Mesodermal cell (in vitro differentiated cells): ENCODE data around the gene DPH7.
A peak's percentile ranks its signal among the peaks of the same experiment; 100 is the strongest.
"Not testable (repeated sequence)": the region's sequence is repeated elsewhere in the genome, so short reads cannot be mapped to it uniquely, and the experiment has no call there.

ENCODE experiments used
- H3K27ac ChIP-seq: 2 replicates; pipeline ENCODE4 v1.7.0; 2013; ENCODE audit warnings: mild to moderate bottlenecking, low read depth, low read length, moderate library complexity; ENCODE audit not compliant: severe bottlenecking
- H3K36me3 ChIP-seq: 2 replicates; pipeline ENCODE4 v1.7.1; 2013; ENCODE audit warnings: mild to moderate bottlenecking, low read length, moderate library complexity; ENCODE audit not compliant: control insufficient read depth, insufficient read depth
- H3K4me1 ChIP-seq: one replicate; pipeline ENCODE4 v1.7.1; 2013; ENCODE audit warnings: mild to moderate bottlenecking, low read length; ENCODE audit not compliant: insufficient read depth, control insufficient read depth, poor library complexity, severe bottlenecking
- H3K4me3 ChIP-seq: 2 replicates; pipeline ENCODE4 v1.7.0; 2013; ENCODE audit warnings: low read length, control low read depth, mild to moderate bottlenecking; ENCODE audit not compliant: insufficient read depth, poor library complexity, severe bottlenecking; ENCODE audit errors: extremely low read depth
- H3K9me3 ChIP-seq: 2 replicates; pipeline ENCODE4 v1.7.1; 2013; ENCODE audit warnings: mild to moderate bottlenecking, low read length, moderate library complexity; ENCODE audit not compliant: control insufficient read depth
- WGBS, 2 experiments: methylation state at CpG; one replicate each; pipeline ENCODE4 v1.1.5; 2013; ENCODE audit warnings: missing lambda C conversion rate in 2 of 2; ENCODE audit not compliant: insufficient coverage in 2 of 2; 5-methylcytosine and 5-hydroxymethylcytosine counted together

The DPH7 gene

GRCh38 chr9:137579259-137579604 lies 507 bp upstream of the DPH7 start:
- Histone ChIP-seq H3K9me3 (no peaks in the 10 kb centered on the region), H3K36me3 (peaks cover 59% of the 10 kb centered on the region), H3K4me3 (peak overlapping the region; percentile 93), H3K27ac (peak overlapping the region; percentile 64), H3K4me1 (peaks cover 8% of the 10 kb centered on the region)
- WGBS, 2 experiments, result 67 to 72% methylated on average over 16 to 19 of the region's 19 CpGs

DNA sequence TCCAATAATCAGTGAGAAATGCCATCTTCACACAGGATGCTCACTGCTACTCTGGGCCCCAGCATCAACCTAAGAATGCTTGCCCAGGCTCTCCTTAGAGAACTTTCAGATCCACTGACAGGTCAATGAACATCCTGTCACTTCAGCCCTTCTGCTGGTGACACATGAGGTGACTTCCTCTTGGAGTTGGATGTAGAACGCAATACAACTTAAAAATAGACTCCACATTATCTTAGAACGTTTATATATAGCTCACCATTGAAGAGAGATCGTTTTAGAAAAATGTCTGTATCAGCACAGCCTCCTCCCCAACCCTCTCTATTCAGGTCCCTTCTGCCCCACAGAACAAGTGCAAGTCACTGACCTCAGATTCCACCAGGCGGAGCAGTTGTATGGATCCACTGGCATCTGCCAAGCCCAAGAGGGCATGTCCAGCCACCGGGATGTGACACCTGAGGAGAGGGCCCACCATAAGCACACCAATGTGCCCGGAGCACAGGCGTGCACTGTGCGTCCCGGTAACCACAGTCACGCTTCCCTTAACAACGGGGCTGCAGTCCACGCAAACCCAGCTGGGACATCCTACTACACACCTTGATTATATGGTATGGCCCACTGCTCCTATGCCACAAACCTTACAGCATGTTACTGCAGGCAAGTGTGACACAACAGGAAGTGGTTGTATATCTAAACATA lies 2.9 kb downstream of the DPH7 start:
- Histone ChIP-seq H3K4me3 (no peak overlapping the region), H3K9me3 (no peaks in the 10 kb centered on the region), H3K4me1 (peaks cover 8% of the 10 kb centered on the region), H3K27ac (no peak overlapping the region), H3K36me3 (peaks cover 52% of the 10 kb centered on the region)
- WGBS, 2 experiments, result 98 to 100% methylated on average over 2 to 6 of the region's 12 CpGs

DNA sequence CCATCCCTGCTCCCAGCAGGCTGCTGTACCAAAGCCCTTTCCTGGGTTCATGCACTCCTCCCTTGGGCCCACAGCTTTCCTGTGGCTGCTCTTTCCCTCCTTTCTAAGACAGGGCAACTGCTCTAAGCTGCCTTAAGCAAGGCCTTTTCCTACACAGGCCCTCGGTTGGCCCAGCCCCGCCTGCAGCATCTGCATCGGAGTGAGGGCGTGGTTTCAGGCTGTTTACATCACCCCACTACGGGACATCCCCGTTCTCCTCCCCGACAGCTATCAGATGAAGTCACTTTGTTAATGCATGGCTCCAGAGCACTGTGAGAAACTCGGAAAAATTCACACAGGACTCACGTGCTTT lies 3.4 kb downstream of the DPH7 start:
- no peak overlapping the region for H3K4me3 ChIP-seq
- H3K9me3 ChIP-seq, result no peaks in the 10 kb centered on the region
- H3K36me3 ChIP-seq, result peaks cover 57% of the 10 kb centered on the region
- 94% methylated on average over 9 of the region's 9 CpGs for WGBS, 2 experiments
- H3K4me1 ChIP-seq, result peaks cover 8% of the 10 kb centered on the region
- no peak overlapping the region for H3K27ac ChIP-seq

DNA sequence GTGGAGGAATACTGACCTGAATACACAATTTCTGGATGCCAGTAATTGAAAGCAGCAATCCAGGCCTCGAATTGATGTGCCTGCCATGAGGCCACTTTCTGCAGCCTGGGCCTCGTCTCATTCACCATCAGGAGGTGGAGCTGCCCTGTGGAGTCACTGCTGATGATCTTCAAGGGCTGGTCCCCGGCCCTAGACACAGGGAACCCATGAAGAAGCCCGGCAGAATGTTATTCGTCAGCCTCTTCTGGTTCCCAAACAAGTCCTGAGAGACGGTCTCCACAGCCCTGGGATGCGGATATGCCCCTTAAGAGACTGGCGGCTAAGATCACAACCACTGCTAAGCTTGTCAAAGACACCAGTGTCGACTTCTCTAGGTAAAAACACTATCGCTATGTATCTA lies 4.5 kb downstream of the DPH7 start:
- no peak overlapping the region for H3K27ac ChIP-seq
- H3K9me3 ChIP-seq, result no peaks in the 10 kb centered on the region
- H3K4me3 ChIP-seq, result no peak overlapping the region
- peaks cover 53% of the 10 kb centered on the region for H3K36me3 ChIP-seq
- H3K4me1 ChIP-seq, result peaks cover 8% of the 10 kb centered on the region
- 95 to 97% methylated on average over 10 of the region's 10 CpGs for WGBS, 2 experiments

- no peaks in the 10 kb centered on the region for H3K4me1 ChIP-seq
- no peaks in the 10 kb centered on the region for H3K9me3 ChIP-seq
- WGBS, 2 experiments, result 96 to 100% methylated on average over 2 of the region's 3 CpGs
- H3K36me3 ChIP-seq, result peaks cover 45% of the 10 kb centered on the region
- no peak overlapping the region for H3K27ac ChIP-seq
- H3K4me3 ChIP-seq, result no peak overlapping the region
These were observed 8.2 kb downstream of the DPH7 start for GRCh38 chr9:137570566-137570965.

DNA sequence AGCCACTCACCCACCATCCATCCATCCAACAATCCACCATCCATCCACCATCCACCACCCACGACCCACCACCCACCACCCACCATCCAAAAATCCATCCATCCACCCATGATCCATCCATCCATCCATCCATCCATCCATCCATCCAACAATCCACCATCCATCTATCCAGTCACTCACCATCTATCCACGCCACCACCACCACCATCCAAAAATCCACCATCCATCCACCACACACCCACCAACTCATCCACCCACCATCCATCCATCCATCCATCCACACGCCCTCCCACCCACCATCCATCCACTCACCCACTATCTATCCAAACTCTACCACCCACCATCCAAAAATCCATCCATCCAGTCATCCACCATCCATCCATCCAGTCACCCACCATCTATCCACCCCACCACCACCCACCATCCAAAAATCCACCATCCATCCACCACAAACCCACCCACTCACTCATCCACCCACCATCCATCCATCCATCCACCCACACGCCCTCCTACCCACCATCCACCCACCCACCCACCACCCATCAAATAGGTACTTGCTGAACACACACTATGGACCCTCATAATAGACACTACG lies 9.0 kb downstream of the DPH7 start:
- H3K4me1 ChIP-seq, result no peaks in the 10 kb centered on the region
- no peaks in the 10 kb centered on the region for H3K9me3 ChIP-seq
- WGBS, 2 experiments, result 88 to 97% methylated on average over 5 of the region's 5 CpGs
- H3K4me3 ChIP-seq, result no peak overlapping the region
- H3K36me3 ChIP-seq, result peaks cover 40% of the 10 kb centered on the region
- H3K27ac ChIP-seq, result no peak overlapping the region

- H3K9me3 ChIP-seq, H3K4me3 ChIP-seq, H3K27ac ChIP-seq, H3K4me1 ChIP-seq: not testable (repeated sequence)
- H3K36me3 ChIP-seq, result peaks cover 43% of the 10 kb centered on the region
- 96 to 97% methylated on average over 2 to 4 of the region's 5 CpGs for WGBS, 2 experiments
These were observed 10.3 kb downstream of the DPH7 start for GRCh38 chr9:137568445-137568844.

DNA sequence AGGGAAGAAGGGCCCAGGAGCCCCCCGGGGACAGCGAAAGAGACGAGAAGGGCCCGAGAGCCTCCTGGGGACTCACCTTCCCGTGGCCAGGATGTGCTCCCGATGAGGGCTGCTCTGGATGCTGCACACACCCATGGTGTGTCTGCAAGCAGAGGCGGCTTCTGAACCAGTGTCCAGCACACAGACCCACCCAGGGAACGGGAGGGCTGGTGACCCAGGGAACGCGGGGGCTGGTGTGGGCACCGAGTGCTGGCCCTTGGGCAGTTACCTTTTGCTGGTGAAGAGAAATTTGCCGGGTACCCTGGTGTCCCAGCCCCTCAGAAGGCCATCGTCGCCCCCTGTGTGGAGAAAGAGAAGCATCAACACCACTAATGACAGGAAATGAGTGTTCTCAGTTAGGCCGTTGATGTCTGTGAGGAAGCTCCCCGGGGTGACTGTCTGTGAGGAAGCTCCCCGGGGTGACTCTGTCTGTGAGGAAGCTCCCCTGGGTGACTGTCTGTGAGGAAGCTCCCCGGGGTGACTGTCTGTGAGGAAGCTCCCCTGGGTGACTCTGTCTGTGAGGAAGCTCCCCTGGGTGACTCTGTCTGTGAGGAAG lies 13.8 kb downstream of the DPH7 start:
- WGBS, 2 experiments, result 93 to 100% methylated on average over 7 to 11 of the region's 18 CpGs
- H3K4me3 ChIP-seq, result no peak overlapping the region
- no peaks in the 10 kb centered on the region for H3K4me1 ChIP-seq
- H3K27ac ChIP-seq, result no peak overlapping the region
- H3K9me3 ChIP-seq, result no peaks in the 10 kb centered on the region
- peaks cover 47% of the 10 kb centered on the region for H3K36me3 ChIP-seq

DNA sequence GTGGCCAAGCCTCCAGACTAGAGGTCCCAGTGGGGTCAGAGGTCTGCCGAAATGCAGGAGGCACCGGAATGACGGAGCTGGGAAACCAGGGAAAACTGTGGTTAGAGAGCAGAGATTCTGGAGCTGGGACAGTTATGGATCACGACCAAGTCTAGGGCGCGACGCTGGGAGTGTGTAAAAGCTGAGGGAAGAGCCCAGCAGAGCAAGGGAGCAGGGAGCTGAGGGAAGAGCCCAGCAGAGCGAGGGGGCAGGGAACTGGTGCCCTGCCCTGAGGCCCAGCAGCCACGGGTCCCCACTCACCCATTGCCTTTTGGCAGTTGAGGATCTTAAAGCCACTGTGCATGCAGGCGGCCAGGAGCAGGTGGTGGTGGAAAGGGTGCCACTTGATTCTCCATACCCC lies 14.6 kb downstream of the DPH7 start:
- no peaks in the 10 kb centered on the region for H3K4me1 ChIP-seq
- 97% methylated on average over 9 to 10 of the region's 10 CpGs for WGBS, 2 experiments
- no peak overlapping the region for H3K27ac ChIP-seq
- H3K36me3 ChIP-seq, result peaks cover 52% of the 10 kb centered on the region
- no peaks in the 10 kb centered on the region for H3K9me3 ChIP-seq
- H3K4me3 ChIP-seq, result no peak overlapping the region

DNA sequence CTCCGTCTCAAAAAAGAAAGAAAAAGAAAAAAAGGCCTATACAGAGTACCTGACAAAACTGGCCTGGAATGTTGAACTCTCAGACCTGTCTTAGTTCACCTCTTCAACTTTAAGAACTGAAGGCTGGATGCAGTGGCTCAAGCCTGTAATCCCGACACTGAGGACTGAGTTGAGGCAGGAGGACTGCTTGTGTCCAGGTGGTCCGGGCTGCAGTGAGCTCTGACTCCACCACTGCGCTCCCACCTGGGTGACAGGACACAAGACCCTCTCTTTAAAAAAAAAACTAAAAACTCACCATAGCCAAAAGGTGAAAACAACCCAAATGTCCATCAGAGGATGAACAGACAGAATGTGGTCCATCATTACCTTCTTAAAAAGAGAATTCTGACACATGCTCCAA lies 20.6 kb downstream of the DPH7 start:
- Histone ChIP-seq H3K9me3 (no peaks in the 10 kb centered on the region), H3K36me3 (peaks cover 79% of the 10 kb centered on the region)
- 92 to 100% methylated on average over 3 to 4 of the region's 4 CpGs for WGBS, 2 experiments

More for the DNA sequence above, 20.6 kb downstream of the DPH7 start:
- no peak overlapping the region for H3K27ac ChIP-seq
- no peaks in the 10 kb centered on the region for H3K4me1 ChIP-seq
- no peak overlapping the region for H3K4me3 ChIP-seq
